T-cell (primary cell): Measurements from ENCODE around the gene NEK8. TPM values are rescaled to one million over a fixed set of nuclear protein-coding genes. Genes with fewer than 3 reads are reported as not detected.

Source experiments
- ATAC-seq, 4 experiments: fragments of 200-7000 bp in 3 of 4; fragments of 150-1000 bp in 1 of 4; cut with Tn5 transposase; replicated peaks in 1 of 4; 1 replicate in 3 of 4; 2 replicates in 1 of 4; pipeline ENCODE4 v1.10.0; 2021; ENCODE audit warnings: moderate library complexity in 3 of 4, mild to moderate bottlenecking in 2 of 4, moderate number of reproducible peaks in 1 of 4
- CTCF ChIA-PET, 2 donors: fragments of 300-600 bp; sonication (Branson Sonifier 250); formaldehyde crosslinking; loops; one replicate each; lab custom pipeline; 2022; ENCODE audit warnings: antibody characterized with exemption in 2 of 2; lab: Charles Lee
- POLR2A ChIA-PET, 2 donors: fragments of 300-600 bp; sonication (Branson Sonifier 250); formaldehyde crosslinking; loops; one replicate each; lab custom pipeline; 2022; ENCODE audit warnings: antibody characterized with exemption in 2 of 2; lab: Charles Lee
- DNase-seq, 35 experiments: peaks; one replicate each; pipeline versions ENCODE4 v3.0.0 to v3.0.0-alpha.2; 2013 to 2023
- H3K27ac ChIP-seq: one replicate; pipeline ENCODE4 v1.5.1; 2013; ENCODE audit warnings: low read length
- H3K27me3 ChIP-seq, 2 experiments: replicated peaks in 1 of 2; 1 replicate in 1 of 2; 2 replicates in 1 of 2; pipeline versions ENCODE4 v1.6.1 to v1.7.0; 2013; ENCODE audit warnings: low read length in 1 of 2, mixed read lengths in 1 of 2; ENCODE audit not compliant: control insufficient read depth in 2 of 2, insufficient read depth in 2 of 2; ENCODE audit errors: extremely low read depth in 1 of 2
- H3K36me3 ChIP-seq, 2 donors: 1 replicate in 1 of 2; 2 replicates in 1 of 2; pipeline versions ENCODE4 v1.6.1 to v1.7.0; 2013; ENCODE audit warnings: low read length in 1 of 2; ENCODE audit not compliant: control insufficient read depth in 2 of 2, insufficient read depth in 1 of 2; ENCODE audit errors: extremely low read depth in 1 of 2
- H3K4me1 ChIP-seq, 2 experiments: 1 replicate in 1 of 2; 2 replicates in 1 of 2; pipeline versions ENCODE4 v1.6.1 to v1.7.0; 2013; ENCODE audit warnings: low read length in 2 of 2, mixed read lengths in 1 of 2; ENCODE audit not compliant: insufficient read depth in 2 of 2, control insufficient read depth in 1 of 2; ENCODE audit errors: extremely low read depth in 1 of 2
- H3K4me3 ChIP-seq, 2 donors: 1 replicate in 1 of 2; 2 replicates in 1 of 2; pipeline versions ENCODE4 v1.5.1 to v1.7.0; 2013; ENCODE audit warnings: mild to moderate bottlenecking in 2 of 2, low read length in 1 of 2, moderate library complexity in 1 of 2; ENCODE audit not compliant: control insufficient read depth in 1 of 2; ENCODE audit errors: extremely low read depth in 1 of 2
- H3K9me3 ChIP-seq: 2 replicates; pipeline ENCODE4 v1.7.0; 2013
- H3K27ac Mint-ChIP-seq, 2 donors: one replicate each; pipeline ENCODE4 v1.8.0; 2020 to 2021; ENCODE audit warnings: mild to moderate bottlenecking in 2 of 2, mixed read lengths in 2 of 2
- H3K27me3 Mint-ChIP-seq, 2 donors: one replicate each; pipeline ENCODE4 v1.8.0; 2021 to 2022; ENCODE audit warnings: mixed read lengths in 2 of 2
- H3K36me3 Mint-ChIP-seq: one replicate; pipeline ENCODE4 v1.8.0; 2021; ENCODE audit warnings: mixed read lengths
- H3K4me1 Mint-ChIP-seq, 3 donors: one replicate each; pipeline ENCODE4 v1.8.0; 2020 to 2022; ENCODE audit warnings: mixed read lengths in 3 of 3, mild to moderate bottlenecking in 1 of 3
- H3K4me3 Mint-ChIP-seq, 3 donors: one replicate each; pipeline ENCODE4 v1.8.0; 2020 to 2022; ENCODE audit warnings: mild to moderate bottlenecking in 3 of 3, mixed read lengths in 3 of 3, moderate library complexity in 3 of 3
- H3K9me3 Mint-ChIP-seq, 3 donors: one replicate each; pipeline ENCODE4 v1.8.0; 2020 to 2022; ENCODE audit warnings: mixed read lengths in 3 of 3
- WGBS: methylation state at CpG from one replicate; pipeline ENCODE4 v1.1.5; 2013; ENCODE audit warnings: missing lambda C conversion rate; ENCODE audit not compliant: insufficient coverage; 5-methylcytosine and 5-hydroxymethylcytosine counted together
- total RNA-seq, 35 experiments: library from RNA in 6 of 35; stranded (reverse) in 6 of 35; fragments of 120-200 nt in 1 of 35; gene quantifications; one replicate each; pipeline versions ENCODE4 v1.2.1 to v1.2.4 and lab custom pipeline; 2013 to 2026

Gene NEK8
- total RNA-seq, 5 donors from 2014 or later (not counting 1 experiment from before 2014, with no cell fraction given): 7.7 to 13.6 (median 12.7) TPM

DNA sequence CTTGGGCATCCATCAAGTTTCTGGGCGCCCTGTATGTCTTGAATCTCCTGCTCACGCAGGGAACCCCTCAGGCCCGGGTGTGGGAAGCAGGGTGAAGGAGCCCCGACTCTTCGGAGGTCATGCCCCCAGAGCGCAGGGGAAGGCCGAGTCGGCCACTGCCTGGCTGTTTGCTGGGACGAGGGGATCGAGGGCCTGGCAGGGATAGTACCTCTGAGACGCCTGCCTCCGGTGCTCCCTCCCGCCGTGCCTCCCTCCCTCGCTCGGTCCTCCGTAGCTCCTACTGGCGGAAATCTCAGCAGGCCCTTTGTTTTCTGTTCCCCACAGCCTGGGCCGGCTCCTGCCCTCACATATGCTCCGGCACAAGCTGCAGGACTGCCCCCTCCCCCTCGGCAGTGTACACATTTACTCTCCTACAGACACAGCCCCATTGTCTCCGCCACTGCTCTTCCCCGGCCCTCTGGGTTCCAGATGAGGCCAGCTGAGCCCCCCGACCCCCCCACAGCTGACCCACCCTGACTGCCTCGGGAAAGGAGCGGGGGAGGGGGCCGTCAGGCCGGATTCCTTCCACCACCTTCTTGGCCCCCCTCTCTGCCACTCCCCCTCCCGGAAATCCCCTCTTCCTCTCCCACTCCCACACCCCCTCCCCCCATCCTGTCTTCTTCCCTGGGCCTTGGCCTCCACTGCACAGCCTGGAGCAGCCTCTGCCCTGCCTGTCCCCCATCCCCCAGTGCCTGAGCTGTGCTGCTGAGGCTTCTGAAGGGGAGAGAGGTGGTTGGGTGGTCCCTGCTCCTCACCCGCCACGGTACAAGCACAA is 16.6 kb downstream of the NEK8 start:
- WGBS: under 1% methylated on average over 26 of the region's 31 CpGs
- peak overlapping the region; percentile 76 to 82 for H3K27ac Mint-ChIP-seq
- peaks cover 13 to 17% of the 10 kb centered on the region in 2 donors for H3K36me3 ChIP-seq
- peaks cover 5 to 40% (median 20%) of the 10 kb centered on the region in 3 donors for H3K4me1 Mint-ChIP-seq
- H3K4me3 Mint-ChIP-seq: peak overlapping the region; percentile 80 to 87 (median 82)
- no peaks in the 10 kb centered on the region for H3K9me3 Mint-ChIP-seq
- peak in 7 of 35 experiments; percentile 11 to 55 (median 28) for DNase-seq
- H3K9me3 ChIP-seq: no peaks in the 10 kb centered on the region
- peaks cover 4% of the 10 kb centered on the region for H3K36me3 Mint-ChIP-seq
- peak in 3 of 4 experiments; percentile 7 to 18 (median 17) for ATAC-seq
- H3K27me3 Mint-ChIP-seq: no peaks in the 10 kb centered on the region
- ChIA-PET CTCF (interaction anchor here (0.6 to 12.2 kb wide), 5 partner anchors 13 to 26 kb away, joined by 3 to 197 read pairs (median 5); partner anchors contain the start of genes NEK8 (in 1 of the 2), RPL23A (in 1 of the 2) and TLCD1 (in 1 of the 2)), POLR2A (interaction anchor here (0.5 to 0.8 kb wide), 3 partner anchors 17 to 337 kb away, joined by 3 to 7 read pairs (median 5); partner anchors contain the start of gene NEK8 (in 1 of the 2))
- H3K4me3 ChIP-seq: peak overlapping the region; percentile 76 to 89
- peak overlapping the region; percentile 86 for H3K27ac ChIP-seq
- H3K4me1 ChIP-seq: peaks cover 20 to 55% of the 10 kb centered on the region in 2 experiments
- H3K27me3 ChIP-seq: no peaks in the 10 kb centered on the region

GRCh38 chr17:28745786-28746411 is 17.3 kb downstream of the NEK8 start:
- DNase-seq: no peak
- Histone ChIP-seq H3K4me3 (peak overlapping the region in 1 of 2 donors; percentile 29), H3K27ac (peak overlapping the region; percentile 86), H3K9me3 (no peaks in the 10 kb centered on the region), H3K4me1 (peaks cover 20 to 55% of the 10 kb centered on the region in 2 experiments), H3K36me3 (peaks cover 13 to 17% of the 10 kb centered on the region in 2 donors), H3K27me3 (no peaks in the 10 kb centered on the region)
- peak overlapping the region; percentile 70 to 82 for H3K27ac Mint-ChIP-seq
- ChIA-PET CTCF (interaction anchor here (0.5 to 12.2 kb wide), 7 partner anchors 13 to 719 kb away, joined by 3 to 197 read pairs (median 4); partner anchors contain the start of genes NEK8 (in 1 of the 2) and TLCD1 (in 1 of the 2)), POLR2A (interaction anchor here in 1 of 2 donors (0.6 kb wide), 2 partner anchors 36 to 337 kb away, joined by 5 to 10 read pairs; no protein-coding TSS in a partner anchor)
- 95% methylated on average over 4 of the region's 4 CpGs for WGBS
- peaks cover 5 to 39% (median 22%) of the 10 kb centered on the region in 3 donors for H3K4me1 Mint-ChIP-seq
- peak overlapping the region; percentile 63 to 80 (median 65) for H3K4me3 Mint-ChIP-seq
- ATAC-seq: no peak
- H3K27me3 Mint-ChIP-seq: no peaks in the 10 kb centered on the region
- no peaks in the 10 kb centered on the region for H3K9me3 Mint-ChIP-seq
- peaks cover 4% of the 10 kb centered on the region for H3K36me3 Mint-ChIP-seq

GRCh38 chr17:28746611-28747050 is 18.0 kb downstream of the NEK8 start:
- 100% methylated on average over 1 of the region's 5 CpGs for WGBS
- DNase-seq (no peak), ATAC-seq (no peak)
- Mint-ChIP-seq H3K27me3 (no peaks in the 10 kb centered on the region), H3K9me3 (no peaks in the 10 kb centered on the region), H3K4me3 (peak overlapping the region in 2 of 3 donors; percentile 53 to 80), H3K27ac (peak overlapping the region; percentile 63 to 82), H3K36me3 (peaks cover 4% of the 10 kb centered on the region), H3K4me1 (peaks cover 5 to 35% (median 22%) of the 10 kb centered on the region in 3 donors)
- H3K36me3 ChIP-seq: peaks cover 13 to 17% of the 10 kb centered on the region in 2 donors
- H3K27ac ChIP-seq: no peak overlapping the region
- POLR2A ChIA-PET: no interaction called here
- no peaks in the 10 kb centered on the region for H3K27me3 ChIP-seq
- H3K4me1 ChIP-seq: peaks cover 16 to 49% of the 10 kb centered on the region in 2 experiments
- H3K9me3 ChIP-seq: no peaks in the 10 kb centered on the region
- CTCF ChIA-PET: interaction anchor here (0.5 to 12.2 kb wide), 6 partner anchors 19 to 718 kb away, joined by 3 to 197 read pairs (median 4); partner anchors contain the start of genes NEK8 (in 1 of the 2) and TLCD1 (in 1 of the 2)
- H3K4me3 ChIP-seq: no peak overlapping the region

DNA sequence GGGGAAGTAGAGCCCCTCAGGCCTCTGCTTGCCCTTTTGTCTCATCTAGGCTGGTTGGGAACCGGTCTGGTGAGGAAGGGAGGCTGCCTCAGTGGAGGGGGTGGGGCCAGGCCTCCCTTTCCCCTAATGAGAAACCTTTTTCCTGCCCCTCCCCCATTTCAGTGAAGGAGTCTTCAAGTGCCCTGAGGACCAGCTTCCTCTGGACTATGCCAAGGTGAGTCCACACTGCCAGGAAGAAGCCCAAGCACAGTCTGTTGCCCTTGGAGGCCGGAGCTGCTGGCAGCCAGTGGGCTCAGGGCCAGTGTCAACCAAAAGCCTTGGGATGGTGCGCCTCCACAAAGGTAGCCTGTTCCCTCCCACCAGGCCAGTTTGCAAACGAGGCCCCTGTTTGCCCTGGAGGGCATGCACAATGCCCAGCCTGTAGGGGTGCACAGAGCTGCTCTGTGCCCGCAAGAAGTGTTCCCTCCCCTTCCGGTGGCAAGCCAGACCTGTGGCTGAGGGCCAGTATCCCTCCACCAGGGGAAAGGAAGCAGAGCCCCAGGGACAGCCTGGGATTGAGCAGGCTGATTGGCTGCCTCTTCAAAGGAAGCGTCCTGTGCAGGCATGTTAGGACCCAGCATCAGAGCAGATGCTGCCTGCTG is 18.6 kb downstream of the NEK8 start:
- 83% methylated on average over 6 of the region's 7 CpGs for WGBS
- DNase-seq (no peak), ATAC-seq (no peak)
- Mint-ChIP-seq H3K36me3 (peaks cover 4% of the 10 kb centered on the region), H3K27me3 (no peaks in the 10 kb centered on the region), H3K4me1 (peaks cover 5 to 33% (median 22%) of the 10 kb centered on the region in 3 donors), H3K9me3 (no peaks in the 10 kb centered on the region), H3K4me3 (peak overlapping the region in 1 of 3 donors; percentile 80), H3K27ac (peak overlapping the region in 1 of 2 donors; percentile 5)
- H3K27me3 ChIP-seq: no peaks in the 10 kb centered on the region
- peaks cover 13 to 17% of the 10 kb centered on the region in 2 donors for H3K36me3 ChIP-seq
- no peaks in the 10 kb centered on the region for H3K9me3 ChIP-seq
- H3K4me3 ChIP-seq: no peak overlapping the region
- ChIA-PET CTCF (interaction anchor here (0.6 to 12.2 kb wide), 5 partner anchors 19 to 158 kb away, joined by 3 to 197 read pairs (median 4); partner anchors contain the start of genes NEK8 (in 1 of the 2), RPL23A (in 1 of the 2) and TLCD1 (in 1 of the 2)), POLR2A (interaction anchor here in 1 of 2 donors (1.5 kb wide), 1 partner anchor 18 kb away, joined by 4 read pairs; the partner anchor contains the start of gene NEK8)
- H3K4me1 ChIP-seq: peaks cover 16 to 46% of the 10 kb centered on the region in 2 experiments
- no peak overlapping the region for H3K27ac ChIP-seq

DNA sequence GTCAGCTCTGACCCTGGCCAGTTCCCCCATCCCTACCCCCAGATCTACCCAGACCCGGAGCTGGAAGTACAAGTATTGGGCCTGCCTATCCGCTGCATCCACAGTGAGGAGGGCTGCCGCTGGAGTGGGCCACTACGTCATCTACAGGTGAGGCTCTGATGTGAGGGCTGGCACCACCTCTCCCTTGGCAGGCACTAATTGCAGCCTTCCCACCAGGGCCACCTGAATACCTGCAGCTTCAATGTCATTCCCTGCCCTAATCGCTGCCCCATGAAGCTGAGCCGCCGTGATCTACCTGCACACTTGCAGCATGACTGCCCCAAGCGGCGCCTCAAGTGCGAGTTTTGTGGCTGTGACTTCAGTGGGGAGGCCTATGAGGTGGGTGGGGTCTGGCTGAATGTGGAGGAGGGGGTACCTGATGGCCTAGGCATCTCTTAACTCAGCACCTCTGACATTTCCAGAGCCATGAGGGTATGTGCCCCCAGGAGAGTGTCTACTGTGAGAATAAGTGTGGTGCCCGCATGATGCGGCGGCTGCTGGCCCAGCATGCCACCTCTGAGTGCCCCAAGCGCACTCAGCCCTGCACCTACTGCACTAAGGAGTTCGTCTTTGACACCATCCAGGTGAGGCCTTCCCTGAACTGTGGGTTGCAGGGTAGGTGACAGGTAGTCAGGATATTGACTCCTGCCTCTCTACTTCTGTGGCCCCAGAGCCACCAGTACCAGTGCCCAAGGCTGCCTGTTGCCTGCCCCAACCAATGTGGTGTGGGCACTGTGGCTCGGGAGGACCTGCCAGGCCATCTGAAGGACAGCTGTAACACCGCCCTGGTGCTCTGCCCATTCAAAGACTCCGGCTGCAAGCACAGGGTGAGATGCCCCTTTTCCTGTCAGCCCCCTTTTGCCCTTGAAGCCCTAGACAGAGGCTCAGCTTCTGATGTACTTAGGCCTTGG is 19.5 kb downstream of the NEK8 start:
- H3K9me3 Mint-ChIP-seq: no peaks in the 10 kb centered on the region
- DNase-seq: no peak
- ATAC-seq: no peak
- ChIA-PET CTCF (interaction anchor here (0.6 to 12.2 kb wide), 6 partner anchors 14 to 80 kb away, joined by 3 to 197 read pairs (median 6); partner anchors contain the start of genes NEK8 (in 2 of the 2), TLCD1 (in 2 of the 2) and RPL23A (in 1 of the 2)), POLR2A (interaction anchor here (0.6 to 1.5 kb wide), 2 partner anchors 19 to 108 kb away, joined by 4 to 9 read pairs; partner anchors contain the start of gene NEK8 (in 1 of the 2))
- no peaks in the 10 kb centered on the region for H3K9me3 ChIP-seq
- H3K27ac Mint-ChIP-seq: no peak overlapping the region
- WGBS: 92% methylated on average over 16 of the region's 18 CpGs
- H3K36me3 Mint-ChIP-seq: peaks cover 4% of the 10 kb centered on the region
- no peaks in the 10 kb centered on the region for H3K27me3 Mint-ChIP-seq
- H3K27me3 ChIP-seq: no peaks in the 10 kb centered on the region
- H3K36me3 ChIP-seq: peaks cover 13 to 17% of the 10 kb centered on the region in 2 donors
- no peak overlapping the region for H3K27ac ChIP-seq
- H3K4me3 Mint-ChIP-seq: no peak overlapping the region
- peaks cover 16 to 44% of the 10 kb centered on the region in 2 experiments for H3K4me1 ChIP-seq
- H3K4me1 Mint-ChIP-seq: peaks cover 5 to 31% (median 25%) of the 10 kb centered on the region in 3 donors
- H3K4me3 ChIP-seq: no peak overlapping the region
